ENCODE measurements around the gene AHNAK.
"Not testable (repeated sequence)": the region's sequence is repeated elsewhere in the genome, so short reads cannot be mapped to it uniquely, and the experiment has no call there.

Gene AHNAK

GRCh38 chr11:62546244-62546928 is at the start of gene AHNAK:
TSS of gene AHNAK (minus strand) at chr11:62546806. CDS start at chr11:62536098, 10,708 bp downstream.
- peak; percentile 22 for DNase-seq

- DNase-seq = no peak
Measured at GRCh38 chr11:62595124-62595523, 48.5 kb upstream of the AHNAK start.

- peak; percentile 55 for DNase-seq
Measured at GRCh38 chr11:62593434-62594044, 46.9 kb upstream of the AHNAK start.

GRCh38 chr11:62592989-62593421 is 46.4 kb upstream of the AHNAK start:
- peak; percentile 63 for DNase-seq

GRCh38 chr11:62592146-62592815 is 45.7 kb upstream of the AHNAK start:
- DNase-seq = peak; percentile 35

GRCh38 chr11:62591448-62592145 is 45.0 kb upstream of the AHNAK start, which contains the start of gene TUT1:
TSS of gene TUT1 (minus strand) at chr11:62591523. CDS start at chr11:62591485, 38 bp downstream.
- peak; percentile 99 for DNase-seq

GRCh38 chr11:62588966-62589637 is 42.5 kb upstream of the AHNAK start:
- DNase-seq = no peak

- DNase-seq = not testable (repeated sequence)
Measured at GRCh38 chr11:62585356-62585755, 38.8 kb upstream of the AHNAK start.

GRCh38 chr11:62581735-62582134 is 35.1 kb upstream of the AHNAK start:
- DNase-seq = not testable (repeated sequence)

GRCh38 chr11:62580959-62581715 is 34.5 kb upstream of the AHNAK start:
- no peak for DNase-seq

GRCh38 chr11:62579252-62579651 is 32.6 kb upstream of the AHNAK start:
- no peak for DNase-seq

- no peak for DNase-seq
Measured at GRCh38 chr11:62578541-62578940, 31.9 kb upstream of the AHNAK start.

- DNase-seq = no peak
Measured at GRCh38 chr11:62577046-62577714, 30.6 kb upstream of the AHNAK start.

- DNase-seq = no peak
Measured at GRCh38 chr11:62575837-62576236, 29.2 kb upstream of the AHNAK start.

GRCh38 chr11:62575156-62575555 is 28.6 kb upstream of the AHNAK start:
- DNase-seq = no peak

- DNase-seq = no peak
Measured at GRCh38 chr11:62574363-62575071, 27.9 kb upstream of the AHNAK start.

- peak; percentile 99 for DNase-seq
Measured at GRCh38 chr11:62573592-62574362, 27.2 kb upstream of the AHNAK start, which contains the start of gene EEF1G. TSS of gene EEF1G (minus strand) at chr11:62573891. CDS start at chr11:62573842, 49 bp downstream.

- DNase-seq = peak; percentile 19
Measured at GRCh38 chr11:62573006-62573591, 26.5 kb upstream of the AHNAK start.

- DNase-seq = no peak
Measured at GRCh38 chr11:62572431-62572830, 25.8 kb upstream of the AHNAK start.
